SH-SY5Y (cell line): Measurements from ENCODE around the gene MTNR1B.
A peak's percentile ranks its signal among the peaks of the same experiment; 100 is the strongest.

Experiments used
- GATA2 ChIP-seq: IDR thresholded peaks from 2 replicates; pipeline ENCODE4 v1.6.1; 2011; ENCODE audit warnings: mild to moderate bottlenecking, low read depth, low read length
- GATA3 ChIP-seq: IDR thresholded peaks from 2 replicates; pipeline ENCODE4 v1.6.1; 2011; ENCODE audit warnings: low read depth, mild to moderate bottlenecking, low read length, moderate library complexity

Gene MTNR1B

DNA sequence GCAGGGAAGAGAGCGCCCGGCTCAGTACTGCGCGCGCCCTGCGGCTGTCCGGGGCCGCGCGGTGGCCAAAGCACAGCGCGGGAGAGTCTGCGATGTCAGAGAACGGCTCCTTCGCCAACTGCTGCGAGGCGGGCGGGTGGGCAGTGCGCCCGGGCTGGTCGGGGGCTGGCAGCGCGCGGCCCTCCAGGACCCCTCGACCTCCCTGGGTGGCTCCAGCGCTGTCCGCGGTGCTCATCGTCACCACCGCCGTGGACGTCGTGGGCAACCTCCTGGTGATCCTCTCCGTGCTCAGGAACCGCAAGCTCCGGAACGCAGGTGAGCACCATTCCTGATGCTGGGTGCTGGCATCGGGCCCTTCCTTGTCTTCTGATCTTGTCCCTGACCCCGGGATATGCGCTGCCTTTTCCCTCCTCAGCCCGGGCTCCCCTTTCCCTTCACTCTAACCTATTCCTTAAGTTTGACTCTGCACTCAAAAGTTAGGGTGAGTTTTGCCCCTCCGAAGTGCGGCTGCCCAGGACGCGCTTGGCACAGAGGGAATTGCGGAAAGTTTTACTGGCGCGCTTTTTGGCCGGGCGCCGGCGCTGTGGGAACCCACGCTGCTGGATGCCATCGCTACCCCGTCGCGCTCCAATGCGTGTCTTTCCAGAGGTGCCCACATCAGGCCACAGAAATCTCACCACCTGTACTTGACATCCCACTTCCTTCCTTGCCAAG, at the start of gene MTNR1B:
TSS of gene MTNR1B (plus strand) at position 18 of the 714 bp plus-strand sequence. CDS start at position 93, 75 bp downstream.
- no peak for TF ChIP-seq GATA2
- TF ChIP-seq GATA3: no peak

DNA sequence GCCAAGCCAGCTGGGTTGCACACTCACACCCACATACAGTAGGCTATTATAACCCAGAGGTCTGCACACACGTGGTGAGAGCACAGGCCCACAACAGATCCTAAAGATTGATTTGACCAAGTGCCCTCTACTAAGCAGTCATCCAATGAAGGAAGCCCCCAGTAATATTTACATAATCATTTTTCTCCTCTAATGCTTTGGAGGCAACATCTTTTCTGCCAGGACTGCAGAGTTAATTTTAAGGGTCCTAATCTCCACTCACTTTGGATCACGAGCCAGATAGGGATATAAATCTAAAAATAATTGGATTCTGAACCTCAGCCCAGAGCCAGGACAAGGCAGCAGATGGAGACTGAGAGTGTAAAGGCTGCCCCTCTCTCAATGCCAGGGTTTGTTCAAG, 49.1 kb upstream of the MTNR1B start:
- peak; percentile 74 for TF ChIP-seq GATA3
- peak; percentile 78 for TF ChIP-seq GATA2

GRCh38 chr11:92922731-92923130, 46.7 kb upstream of the MTNR1B start:
- no peak for TF ChIP-seq GATA3

GRCh38 chr11:92929246-92929645, 40.2 kb upstream of the MTNR1B start:
- TF ChIP-seq GATA3: no peak
- no peak for TF ChIP-seq GATA2

GRCh38 chr11:92929653-92930052, 39.8 kb upstream of the MTNR1B start:
- TF ChIP-seq GATA2: no peak

- TF ChIP-seq GATA2 (no peak), GATA3 (no peak)
These were observed 37.6 kb upstream of the MTNR1B start for GRCh38 chr11:92931746-92932422.

GRCh38 chr11:92939305-92939704, 30.1 kb upstream of the MTNR1B start:
- no peak for TF ChIP-seq GATA3
- no peak for TF ChIP-seq GATA2

GRCh38 chr11:92941676-92942571, 27.5 kb upstream of the MTNR1B start:
- TF ChIP-seq GATA3: no peak
- TF ChIP-seq GATA2: no peak

GRCh38 chr11:92946707-92947106, 22.7 kb upstream of the MTNR1B start:
- TF ChIP-seq GATA2 (no peak), GATA3 (no peak)

DNA sequence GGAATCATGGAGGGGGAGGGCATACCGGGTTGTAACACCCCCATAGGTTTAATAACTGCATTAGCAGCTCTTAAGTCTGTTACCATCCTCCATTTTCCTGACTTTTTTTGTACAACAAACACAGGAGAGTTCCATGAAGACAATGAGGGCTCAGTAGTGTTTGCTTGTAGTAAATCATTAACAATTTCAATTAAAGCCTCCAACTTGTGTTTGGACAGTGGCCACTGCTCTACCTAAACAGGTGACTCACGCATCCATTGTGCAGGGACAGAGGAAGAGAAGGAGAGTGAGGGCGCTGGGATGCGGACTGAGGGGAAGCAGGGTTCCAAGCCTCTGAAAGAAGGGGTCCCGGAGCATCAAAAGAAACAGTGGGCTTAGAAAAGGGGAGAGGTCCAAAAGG, 21.3 kb upstream of the MTNR1B start:
- TF ChIP-seq GATA2 (no peak), GATA3 (no peak)

GRCh38 chr11:92954003-92954402, 15.4 kb upstream of the MTNR1B start:
- no peak for TF ChIP-seq GATA3
- no peak for TF ChIP-seq GATA2

- TF ChIP-seq GATA3: no peak
- TF ChIP-seq GATA2: no peak
These were observed 13.6 kb upstream of the MTNR1B start for GRCh38 chr11:92955860-92956259.

GRCh38 chr11:92960886-92961285, 8.6 kb upstream of the MTNR1B start:
- TF ChIP-seq GATA2 (no peak), GATA3 (no peak)

DNA sequence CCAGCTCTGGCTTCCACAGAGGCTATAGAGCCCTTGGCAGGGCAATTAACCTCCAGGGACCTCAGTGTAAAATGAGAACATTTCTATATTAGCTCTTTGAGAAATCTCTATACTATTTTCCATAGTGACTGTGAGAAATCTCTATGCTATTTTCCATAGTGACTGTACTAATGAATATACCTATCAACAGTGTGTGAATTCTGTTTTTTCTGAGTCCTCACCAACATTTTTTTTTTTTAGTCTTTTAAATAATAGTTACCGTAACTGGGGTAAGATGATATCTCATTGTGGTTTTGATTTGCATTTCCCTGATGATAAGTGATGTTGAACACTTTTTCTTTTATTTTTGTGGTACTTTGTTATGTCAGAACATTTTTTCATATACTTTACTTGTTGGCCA, 7.0 kb upstream of the MTNR1B start:
- TF ChIP-seq GATA3 (no peak), GATA2 (no peak)

DNA sequence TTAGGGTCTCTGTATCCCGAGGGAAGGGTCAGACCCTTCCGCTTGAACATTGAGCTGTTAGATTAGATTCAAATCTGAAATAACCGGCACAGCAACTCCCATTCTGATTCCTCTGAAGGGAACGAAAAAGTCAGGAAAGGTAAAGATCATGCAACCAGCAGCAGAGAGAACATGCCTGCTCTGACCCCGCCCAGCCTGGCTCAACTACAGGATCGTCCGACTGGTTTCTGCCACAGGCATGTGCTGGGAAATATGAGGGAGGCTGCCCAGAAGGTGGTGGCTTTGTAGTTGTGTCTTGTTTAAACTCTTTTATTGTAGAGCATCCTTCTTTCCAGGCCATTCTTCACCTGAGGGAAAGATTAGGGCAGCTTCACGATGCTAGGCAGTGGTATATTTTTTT, 5.0 kb upstream of the MTNR1B start:
- TF ChIP-seq GATA3 (no peak), GATA2 (no peak)
